Measurements from ENCODE around the gene GALNS. TPM values are rescaled to one million over a fixed set of nuclear protein-coding genes. Genes with fewer than 3 reads are reported as not detected.

Gene GALNS
- total and polyA plus RNA-seq, 2 experiments from 2014 or later, result 9.7 to 18.8 TPM

DNA sequence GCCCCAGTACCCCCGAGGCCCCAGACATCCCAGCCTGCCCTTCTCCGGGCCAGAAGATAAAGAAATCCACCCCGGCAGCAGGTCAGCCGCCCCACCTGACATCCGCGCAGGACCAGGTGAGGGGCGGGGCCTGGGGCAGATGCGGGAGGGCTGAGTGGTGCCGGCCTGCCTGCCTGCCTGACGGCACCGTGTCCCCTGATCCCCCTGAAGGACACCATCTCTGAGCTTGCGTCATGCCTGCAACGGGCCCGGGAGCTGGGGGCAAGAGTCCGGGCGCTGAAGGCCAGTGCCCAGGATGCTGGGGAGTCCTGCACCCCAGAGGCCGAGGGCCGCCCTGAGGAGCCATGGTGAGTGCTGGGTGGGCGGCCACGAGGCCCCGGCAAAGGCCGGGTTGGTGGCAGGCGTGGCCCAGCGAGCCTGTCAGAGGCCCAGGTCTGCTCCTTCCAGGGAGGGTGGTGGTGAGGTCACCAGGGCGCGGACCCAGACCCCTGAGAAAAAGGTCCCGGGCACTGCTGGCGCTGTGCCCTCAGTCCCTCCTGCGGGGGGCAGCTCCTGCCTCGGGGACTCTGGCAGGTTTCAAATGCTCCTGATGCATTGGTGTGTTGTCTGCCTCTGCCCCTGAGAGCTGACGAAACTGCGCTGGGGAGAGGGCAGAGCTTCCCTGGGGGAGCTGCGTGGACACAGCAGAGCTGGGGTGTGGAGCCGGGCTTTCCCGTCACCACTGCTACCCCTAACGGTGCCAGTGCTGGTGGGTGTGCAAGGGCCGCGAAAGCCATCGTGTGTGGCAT, 52.0 kb downstream of the GALNS start:
- Histone ChIP-seq H3K27ac (ENCODE audit: low read depth) (peak overlapping the region; percentile 74; the same call in 1 of the 2 replicates), H3K79me2 (replicated peaks; ENCODE audit: insufficient read depth) (peaks cover 11% of the 10 kb centered on the region), H2AFZ (no peak overlapping the region), H3K4me1 (ENCODE audit: insufficient read depth) (no peaks in the 10 kb centered on the region), H3K36me3 (ENCODE audit: insufficient read depth) (peaks cover 14% of the 10 kb centered on the region), H4K20me1 (replicated peaks; ENCODE audit: insufficient read depth) (no peaks in the 10 kb centered on the region; the same call in none of the 2 replicates), H3K9me2 (ENCODE audit: insufficient read depth) (no peaks in the 10 kb centered on the region), H3K27me3 (ENCODE audit: insufficient read depth) (no peaks in the 10 kb centered on the region), H3K4me3 (peak overlapping the region; percentile 83), H3K4me2 (peak overlapping the region; percentile 97), H3F3A (replicated peaks; ENCODE audit: low read depth) (peaks cover 53% of the 10 kb centered on the region)
- Mint-ChIP-seq H3K4me1 (no peaks in the 10 kb centered on the region), H3K4me3 (peak overlapping the region; percentile 85), H3K36me3 (ENCODE audit: low read depth) (peaks cover 62% of the 10 kb centered on the region), H3K27me3 (ENCODE audit: insufficient read depth, low read depth, poor library complexity) (peaks cover 40% of the 10 kb centered on the region), H3K27ac (no peak overlapping the region), H3K9me3 (peaks cover 4% of the 10 kb centered on the region; the same call in 1 of the 3 replicates)
- DNase-seq (ENCODE audit: low spot score), result peak; percentile 64
- TF ChIP-seq ETS1 (IDR thresholded peaks at IDR 0.05) (no peak), ZNF114 (CRISPR knock-in tag; IDR thresholded peaks at IDR 0.05) (no peak), STAT1 (IDR thresholded peaks at IDR 0.05; ENCODE audit: unreplicated experiment) (no peak), JUNB (IDR thresholded peaks at IDR 0.05; ENCODE audit: unreplicated experiment) (no peak), ZNF331 (CRISPR knock-in tag; IDR thresholded peaks at IDR 0.05; ENCODE audit: low read depth) (no peak), ZNF462 (CRISPR knock-in tag; IDR thresholded peaks at IDR 0.05) (no peak), CREB1 (CRISPR knock-in tag; IDR thresholded peaks at IDR 0.05; ENCODE audit: low read depth) (no peak), REST (IDR thresholded peaks at IDR 0.05; ENCODE audit: unreplicated experiment) (no peak), NANOG (IDR thresholded peaks at IDR 0.05; ENCODE audit: borderline replicate concordance) (no peak), EZH2phosphoT487 (IDR thresholded peaks at IDR 0.05; ENCODE audit: unreplicated experiment) (no peak), POLR2AphosphoS5 (IDR thresholded peaks at IDR 0.05; ENCODE audit: low read depth) (no peak; the same call in 1 of the 2 replicates), EZH2 (IDR thresholded peaks at IDR 0.05; ENCODE audit: low read depth, unreplicated experiment) (no peak)
- TF ChIP-seq, protein P1, sequence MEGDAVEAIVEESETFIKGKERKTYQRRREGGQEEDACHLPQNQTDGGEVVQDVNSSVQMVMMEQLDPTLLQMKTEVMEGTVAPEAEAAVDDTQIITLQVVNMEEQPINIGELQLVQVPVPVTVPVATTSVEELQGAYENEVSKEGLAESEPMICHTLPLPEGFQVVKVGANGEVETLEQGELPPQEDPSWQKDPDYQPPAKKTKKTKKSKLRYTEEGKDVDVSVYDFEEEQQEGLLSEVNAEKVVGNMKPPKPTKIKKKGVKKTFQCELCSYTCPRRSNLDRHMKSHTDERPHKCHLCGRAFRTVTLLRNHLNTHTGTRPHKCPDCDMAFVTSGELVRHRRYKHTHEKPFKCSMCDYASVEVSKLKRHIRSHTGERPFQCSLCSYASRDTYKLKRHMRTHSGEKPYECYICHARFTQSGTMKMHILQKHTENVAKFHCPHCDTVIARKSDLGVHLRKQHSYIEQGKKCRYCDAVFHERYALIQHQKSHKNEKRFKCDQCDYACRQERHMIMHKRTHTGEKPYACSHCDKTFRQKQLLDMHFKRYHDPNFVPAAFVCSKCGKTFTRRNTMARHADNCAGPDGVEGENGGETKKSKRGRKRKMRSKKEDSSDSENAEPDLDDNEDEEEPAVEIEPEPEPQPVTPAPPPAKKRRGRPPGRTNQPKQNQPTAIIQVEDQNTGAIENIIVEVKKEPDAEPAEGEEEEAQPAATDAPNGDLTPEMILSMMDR (conservative IDR thresholded peaks at IDR 0.05; ENCODE audit: low read depth in 2 of 2), result no peak
- peak; percentile 29 for ATAC-seq

All from GM23338 (cell line).